ENCODE results near the gene TMEM43. TPM values are rescaled to one million over a fixed set of nuclear protein-coding genes. Genes with fewer than 3 reads are reported as not detected.

TMEM43 gene
- total and polyA plus RNA-seq, 2 experiments from 2014 or later: 59.4 to 73.1 TPM

- H3K9me2 ChIP-seq (replicated peaks; ENCODE audit: insufficient read depth): no peaks in the 10 kb centered on the region
- H3K4me3 ChIP-seq: no peak overlapping the region
- H3K27me3 ChIP-seq: no peaks in the 10 kb centered on the region
- peaks cover 22% of the 10 kb centered on the region for H3K4me1 ChIP-seq (ENCODE audit: insufficient read depth)
- DNase-seq (ENCODE audit: low spot score): no peak
- peak overlapping the region; percentile 95 for H3K27ac ChIP-seq
- H3K4me2 ChIP-seq: peak overlapping the region; percentile 64
- TF ChIP-seq EZH2phosphoT487 (IDR thresholded peaks at IDR 0.05; ENCODE audit: low read depth, severe bottlenecking, unreplicated experiment): no peak
- TF ChIP-seq EZH2 (IDR thresholded peaks at IDR 0.05; ENCODE audit: borderline replicate concordance): no peak
- TF ChIP-seq CTCF (IDR thresholded peaks at IDR 0.05; ENCODE audit: poor library complexity): no peak
- H2AFZ ChIP-seq: no peak overlapping the region
- 92% methylated on average over 9 of the region's 9 CpGs for WGBS (ENCODE audit: low lambda C conversion rate, missing lambda C conversion rate)
- H4K20me1 ChIP-seq (ENCODE audit: insufficient read depth, poor library complexity, severe bottlenecking): no peaks in the 10 kb centered on the region
- H3K79me2 ChIP-seq: no peaks in the 10 kb centered on the region
- no peaks in the 10 kb centered on the region for H3K36me3 ChIP-seq (replicated peaks; ENCODE audit: insufficient read depth, low read depth)
- H3K9me3 ChIP-seq (ENCODE audit: low read depth): no peaks in the 10 kb centered on the region
Measured at GRCh38 chr3:14145236-14145635, 20.4 kb downstream of the TMEM43 start.

- Histone ChIP-seq H3K4me3 (no peak overlapping the region), H3K27me3 (no peaks in the 10 kb centered on the region), H3K4me1 (ENCODE audit: insufficient read depth) (peaks cover 22% of the 10 kb centered on the region), H2AFZ (no peak overlapping the region), H3K27ac (peak overlapping the region; percentile 95), H3K9me3 (ENCODE audit: low read depth) (no peaks in the 10 kb centered on the region), H3K36me3 (replicated peaks; ENCODE audit: insufficient read depth, low read depth) (no peaks in the 10 kb centered on the region), H3K4me2 (no peak overlapping the region), H4K20me1 (ENCODE audit: insufficient read depth, poor library complexity, severe bottlenecking) (no peaks in the 10 kb centered on the region), H3K79me2 (no peaks in the 10 kb centered on the region), H3K9me2 (replicated peaks; ENCODE audit: insufficient read depth) (no peaks in the 10 kb centered on the region)
- WGBS (ENCODE audit: low lambda C conversion rate, missing lambda C conversion rate): 90% methylated on average over 10 of the region's 10 CpGs
- DNase-seq (ENCODE audit: low spot score): no peak
- no peak for TF ChIP-seq EZH2phosphoT487 (IDR thresholded peaks at IDR 0.05; ENCODE audit: low read depth, severe bottlenecking, unreplicated experiment)
- no peak for TF ChIP-seq EZH2 (IDR thresholded peaks at IDR 0.05; ENCODE audit: borderline replicate concordance)
- TF ChIP-seq CTCF (IDR thresholded peaks at IDR 0.05; ENCODE audit: poor library complexity): no peak
Measured at GRCh38 chr3:14145670-14146380, 21.0 kb downstream of the TMEM43 start.

GRCh38 chr3:14146381-14147065 lies 21.7 kb downstream of the TMEM43 start:
- Histone ChIP-seq H3K79me2 (no peaks in the 10 kb centered on the region), H3K4me3 (no peak overlapping the region), H3K4me1 (ENCODE audit: insufficient read depth) (peaks cover 22% of the 10 kb centered on the region), H3K9me3 (ENCODE audit: low read depth) (no peaks in the 10 kb centered on the region), H4K20me1 (ENCODE audit: insufficient read depth, poor library complexity, severe bottlenecking) (no peaks in the 10 kb centered on the region), H2AFZ (no peak overlapping the region), H3K27ac (no peak overlapping the region), H3K9me2 (replicated peaks; ENCODE audit: insufficient read depth) (no peaks in the 10 kb centered on the region), H3K4me2 (no peak overlapping the region), H3K36me3 (replicated peaks; ENCODE audit: insufficient read depth, low read depth) (no peaks in the 10 kb centered on the region), H3K27me3 (no peaks in the 10 kb centered on the region)
- whole genome bisulfite sequencing (ENCODE audit: low lambda C conversion rate, missing lambda C conversion rate): 97% methylated on average over 10 of the region's 10 CpGs
- no peak for DNase-seq (ENCODE audit: low spot score)
- TF ChIP-seq EZH2 (IDR thresholded peaks at IDR 0.05; ENCODE audit: borderline replicate concordance): no peak
- TF ChIP-seq CTCF (IDR thresholded peaks at IDR 0.05; ENCODE audit: poor library complexity): no peak

Data from hepatocyte (in vitro differentiated cells).